Thyroid gland (tissue), 4 donors: Measurements from ENCODE around the gene HAPLN1.

Experiments
- POLR2A ChIP-seq, 2 donors: fragments of 450-650 bp; IDR thresholded peaks; one replicate each; pipeline ENCODE4 v1.6.1; 2017; ENCODE audit warnings: antibody characterized with exemption in 2 of 2, mild to moderate bottlenecking in 2 of 2, moderate library complexity in 1 of 2
- TF ChIP-seq, protein P1 (sequence below), 6 experiments: fragments of 200-600 bp in 3 of 6; fragments of 450-650 bp in 3 of 6; sonication (generic) in 3 of 6; IDR thresholded peaks; one replicate each; pipeline ENCODE4 v1.5.1; 2016 to 2019; ENCODE audit warnings: antibody characterized with exemption in 6 of 6, mild to moderate bottlenecking in 2 of 6, inconsistent platforms in 1 of 6, moderate library complexity in 1 of 6

GRCh38 chr5:83662558-83662957 lies 58.1 kb downstream of the HAPLN1 start:
- TF ChIP-seq, protein P1, sequence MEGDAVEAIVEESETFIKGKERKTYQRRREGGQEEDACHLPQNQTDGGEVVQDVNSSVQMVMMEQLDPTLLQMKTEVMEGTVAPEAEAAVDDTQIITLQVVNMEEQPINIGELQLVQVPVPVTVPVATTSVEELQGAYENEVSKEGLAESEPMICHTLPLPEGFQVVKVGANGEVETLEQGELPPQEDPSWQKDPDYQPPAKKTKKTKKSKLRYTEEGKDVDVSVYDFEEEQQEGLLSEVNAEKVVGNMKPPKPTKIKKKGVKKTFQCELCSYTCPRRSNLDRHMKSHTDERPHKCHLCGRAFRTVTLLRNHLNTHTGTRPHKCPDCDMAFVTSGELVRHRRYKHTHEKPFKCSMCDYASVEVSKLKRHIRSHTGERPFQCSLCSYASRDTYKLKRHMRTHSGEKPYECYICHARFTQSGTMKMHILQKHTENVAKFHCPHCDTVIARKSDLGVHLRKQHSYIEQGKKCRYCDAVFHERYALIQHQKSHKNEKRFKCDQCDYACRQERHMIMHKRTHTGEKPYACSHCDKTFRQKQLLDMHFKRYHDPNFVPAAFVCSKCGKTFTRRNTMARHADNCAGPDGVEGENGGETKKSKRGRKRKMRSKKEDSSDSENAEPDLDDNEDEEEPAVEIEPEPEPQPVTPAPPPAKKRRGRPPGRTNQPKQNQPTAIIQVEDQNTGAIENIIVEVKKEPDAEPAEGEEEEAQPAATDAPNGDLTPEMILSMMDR (IDR thresholded peaks at IDR 0.05): no peak
- TF ChIP-seq POLR2A (IDR thresholded peaks at IDR 0.05): no peak
